ENCODE results near the gene PPP1R1C.

The PPP1R1C gene

DNA sequence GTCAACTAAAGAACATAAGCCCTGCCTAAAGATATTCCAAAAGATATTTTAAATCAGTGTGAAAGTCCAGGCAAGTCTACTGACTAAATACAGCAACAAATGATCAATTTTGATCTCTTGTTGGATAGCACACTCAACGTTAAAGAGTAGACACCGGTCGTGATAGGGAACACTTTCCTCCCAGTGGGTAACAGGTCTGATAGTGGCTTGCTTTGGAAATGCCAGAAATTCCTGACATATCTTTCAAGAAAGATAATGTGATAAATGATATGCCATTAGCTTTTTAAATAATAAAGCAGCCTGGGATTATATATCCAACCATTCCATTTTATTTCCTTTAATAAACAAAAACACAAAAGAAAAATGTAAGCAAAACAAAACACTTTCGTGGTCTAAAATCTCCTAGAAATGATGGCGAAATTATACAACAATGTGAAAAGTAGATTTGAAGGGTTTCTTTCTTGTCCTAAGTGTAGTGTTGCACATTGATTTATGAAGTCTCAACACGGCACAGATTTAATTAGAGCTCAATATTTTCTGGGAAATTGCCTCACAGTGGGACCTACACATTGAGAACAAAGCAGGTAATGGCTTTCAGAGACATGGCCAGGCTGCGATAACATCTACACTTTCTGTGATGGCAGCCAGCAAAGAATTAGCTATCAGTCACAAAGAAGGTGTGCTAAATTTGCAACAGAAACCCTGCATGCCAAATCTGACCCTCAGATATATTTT lies 158.6 kb downstream of the PPP1R1C start:
- H3K9me2 ChIP-seq (replicated peaks; ENCODE audit: control insufficient read depth, low read length), result no peaks in the 10 kb centered on the region
- H3K36me3 ChIP-seq (ENCODE audit: control insufficient read depth, low read length), result no peaks in the 10 kb centered on the region
- H3K27me3 ChIP-seq (ENCODE audit: control insufficient read depth, low read length), result peaks cover 6% of the 10 kb centered on the region; the same call in 1 of the 2 replicates
- TF ChIP-seq EZH2phosphoT487 (IDR thresholded peaks at IDR 0.05; ENCODE audit: borderline replicate concordance, low read length), result no peak
- TF ChIP-seq, protein P1, sequence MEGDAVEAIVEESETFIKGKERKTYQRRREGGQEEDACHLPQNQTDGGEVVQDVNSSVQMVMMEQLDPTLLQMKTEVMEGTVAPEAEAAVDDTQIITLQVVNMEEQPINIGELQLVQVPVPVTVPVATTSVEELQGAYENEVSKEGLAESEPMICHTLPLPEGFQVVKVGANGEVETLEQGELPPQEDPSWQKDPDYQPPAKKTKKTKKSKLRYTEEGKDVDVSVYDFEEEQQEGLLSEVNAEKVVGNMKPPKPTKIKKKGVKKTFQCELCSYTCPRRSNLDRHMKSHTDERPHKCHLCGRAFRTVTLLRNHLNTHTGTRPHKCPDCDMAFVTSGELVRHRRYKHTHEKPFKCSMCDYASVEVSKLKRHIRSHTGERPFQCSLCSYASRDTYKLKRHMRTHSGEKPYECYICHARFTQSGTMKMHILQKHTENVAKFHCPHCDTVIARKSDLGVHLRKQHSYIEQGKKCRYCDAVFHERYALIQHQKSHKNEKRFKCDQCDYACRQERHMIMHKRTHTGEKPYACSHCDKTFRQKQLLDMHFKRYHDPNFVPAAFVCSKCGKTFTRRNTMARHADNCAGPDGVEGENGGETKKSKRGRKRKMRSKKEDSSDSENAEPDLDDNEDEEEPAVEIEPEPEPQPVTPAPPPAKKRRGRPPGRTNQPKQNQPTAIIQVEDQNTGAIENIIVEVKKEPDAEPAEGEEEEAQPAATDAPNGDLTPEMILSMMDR (IDR thresholded peaks at IDR 0.05; ENCODE audit: low read depth, low read length, poor library complexity, severe bottlenecking), result no peak
- H3K79me2 ChIP-seq (ENCODE audit: control insufficient read depth, low read length), result no peaks in the 10 kb centered on the region
- no peak overlapping the region for H3K27ac ChIP-seq (ENCODE audit: low read depth, low read length)
- no peaks in the 10 kb centered on the region for H4K20me1 ChIP-seq (ENCODE audit: control insufficient read depth, insufficient read depth, low read depth, low read length)
- no peaks in the 10 kb centered on the region for H3K9me3 ChIP-seq (ENCODE audit: control insufficient read depth, insufficient read depth, low read length)
- H3K4me1 ChIP-seq (ENCODE audit: control insufficient read depth, low read length), result no peaks in the 10 kb centered on the region
- no peak overlapping the region for H3K4me3 ChIP-seq (ENCODE audit: low read length)
- no peaks in the 10 kb centered on the region for H3F3A ChIP-seq (ENCODE audit: control insufficient read depth, insufficient read depth)
- no peak overlapping the region for H3K4me2 ChIP-seq (ENCODE audit: low read length)

DNA sequence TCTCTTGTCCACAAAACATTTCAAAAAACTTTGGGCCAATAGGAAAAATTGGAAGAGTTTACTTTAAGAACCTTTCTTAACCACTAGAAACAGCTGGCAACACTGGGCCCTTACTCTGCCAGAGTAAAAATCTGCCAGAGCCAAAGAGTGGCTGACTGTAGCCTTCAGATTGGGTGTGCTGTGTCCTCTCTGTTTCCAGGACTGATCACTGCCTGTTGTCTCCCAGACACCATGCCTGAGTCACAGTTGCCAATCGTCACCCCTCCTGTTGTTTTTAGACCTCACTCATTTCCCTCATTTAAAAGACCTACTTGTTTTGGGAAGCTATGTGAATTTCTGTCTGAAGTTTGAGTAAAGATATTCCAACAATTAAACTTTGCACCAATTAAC lies 159.1 kb downstream of the PPP1R1C start:
- no peaks in the 10 kb centered on the region for H3K9me2 ChIP-seq (replicated peaks; ENCODE audit: control insufficient read depth, low read length)
- no peak overlapping the region for H3K4me2 ChIP-seq (ENCODE audit: low read length)
- no peak overlapping the region for H3K27ac ChIP-seq (ENCODE audit: low read depth, low read length)
- H3F3A ChIP-seq (ENCODE audit: control insufficient read depth, insufficient read depth), result no peaks in the 10 kb centered on the region
- H3K36me3 ChIP-seq (ENCODE audit: control insufficient read depth, low read length), result no peaks in the 10 kb centered on the region
- peaks cover 6% of the 10 kb centered on the region; the same call in 1 of the 2 replicates for H3K27me3 ChIP-seq (ENCODE audit: control insufficient read depth, low read length)
- no peaks in the 10 kb centered on the region for H4K20me1 ChIP-seq (ENCODE audit: control insufficient read depth, insufficient read depth, low read depth, low read length)
- H3K4me3 ChIP-seq (ENCODE audit: low read length), result no peak overlapping the region
- TF ChIP-seq, protein P1 (IDR thresholded peaks at IDR 0.05; ENCODE audit: low read depth, low read length, poor library complexity, severe bottlenecking), result no peak
- TF ChIP-seq EZH2phosphoT487 (IDR thresholded peaks at IDR 0.05; ENCODE audit: borderline replicate concordance, low read length), result no peak
- no peaks in the 10 kb centered on the region for H3K9me3 ChIP-seq (ENCODE audit: control insufficient read depth, insufficient read depth, low read length)
- H3K4me1 ChIP-seq (ENCODE audit: control insufficient read depth, low read length), result no peaks in the 10 kb centered on the region
- H3K79me2 ChIP-seq (ENCODE audit: control insufficient read depth, low read length), result no peaks in the 10 kb centered on the region

DNA sequence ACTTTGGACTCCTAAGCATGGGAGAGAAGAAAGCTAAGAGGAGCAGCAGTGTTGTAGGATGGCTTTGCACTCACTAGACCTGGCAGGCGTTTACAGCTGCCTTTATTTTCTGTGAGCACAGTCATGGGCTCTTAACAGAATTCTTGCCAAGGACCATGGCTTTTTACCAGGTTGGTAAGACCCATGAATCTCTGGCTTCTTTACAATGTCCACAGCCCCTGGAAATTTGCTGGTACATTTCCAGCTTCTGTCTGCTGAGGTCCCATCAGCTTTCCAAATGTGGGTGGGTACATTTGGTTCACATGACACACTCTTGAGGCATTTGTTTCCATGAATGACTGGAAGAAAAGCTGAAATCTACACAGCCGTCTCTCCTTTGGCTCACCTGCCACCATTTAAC lies 162.7 kb downstream of the PPP1R1C start:
- Histone ChIP-seq H3K9me2 (replicated peaks; ENCODE audit: control insufficient read depth, low read length) (no peaks in the 10 kb centered on the region), H3K4me2 (ENCODE audit: low read length) (no peak overlapping the region), H4K20me1 (ENCODE audit: control insufficient read depth, insufficient read depth, low read depth, low read length) (no peaks in the 10 kb centered on the region), H3K27ac (ENCODE audit: low read depth, low read length) (no peak overlapping the region), H3K4me3 (ENCODE audit: low read length) (no peak overlapping the region), H3K79me2 (ENCODE audit: control insufficient read depth, low read length) (no peaks in the 10 kb centered on the region), H3K9me3 (ENCODE audit: control insufficient read depth, insufficient read depth, low read length) (no peaks in the 10 kb centered on the region), H3F3A (ENCODE audit: control insufficient read depth, insufficient read depth) (no peaks in the 10 kb centered on the region), H3K36me3 (ENCODE audit: control insufficient read depth, low read length) (no peaks in the 10 kb centered on the region), H3K4me1 (ENCODE audit: control insufficient read depth, low read length) (no peaks in the 10 kb centered on the region), H3K27me3 (ENCODE audit: control insufficient read depth, low read length) (no peaks in the 10 kb centered on the region)
- TF ChIP-seq, protein P1 (IDR thresholded peaks at IDR 0.05; ENCODE audit: low read depth, low read length, poor library complexity, severe bottlenecking), result no peak
- TF ChIP-seq EZH2phosphoT487 (IDR thresholded peaks at IDR 0.05; ENCODE audit: borderline replicate concordance, low read length), result no peak
